K562 (cell line): ENCODE results near the gene GCDH. TPM values are rescaled to one million over a fixed set of nuclear protein-coding genes. Genes with fewer than 3 reads are reported as not detected.

ENCODE experiments used
- ATAC-seq: fragments of 200-7000 bp; cut with Tn5 transposase; 3 replicates; pipeline ENCODE4 v1.9.1; 2020; ENCODE audit warnings: moderate library complexity
- BruUV-seq: library from RNA; stranded (reverse); fragments of 400-500 nt; replicated peaks from 2 replicates; lab custom pipeline; 2021; lab: Mats Ljungman, UMichigan
- CTCF ChIA-PET: fragments of 300-600 bp; formaldehyde crosslinking; extraction: SDS; loops from one replicate; lab custom pipeline; 2021; ENCODE audit warnings: low intra/inter-chr PET ratio; lab: Yijun Ruan, JAX
- POLR2A ChIA-PET: fragments of 300-600, 350-650 bp; sonication (Branson Sonifier 250); formaldehyde crosslinking; extraction: SDS; loops from one replicate; lab custom pipeline; 2021; ENCODE audit warnings: antibody characterized with exemption, inconsistent platforms; lab: Yijun Ruan, JAX
- DNase-seq, 4 experiments: peaks; one replicate each; pipeline versions ENCODE4 v3.0.0 to v3.0.0-alpha.2; 2011 to 2018; ENCODE audit warnings: low spot score in 3 of 4, mixed read lengths in 3 of 4; ENCODE audit errors: extremely low read depth in 1 of 4
- FAIRE-seq: peaks from 2 replicates; lab custom pipeline; 2011; peaks lifted over from hg19 to GRCh38; lab: Jason Lieb, UNC
- H2AFZ ChIP-seq: 2 replicates; pipeline ENCODE4 v1.6.0; 2011; ENCODE audit warnings: low read depth, low read length, control low read depth, inconsistent platforms
- H3K27ac ChIP-seq: fragments of 200-600 bp; 3 replicates; pipeline ENCODE4 v1.8.0; 2011; ENCODE audit warnings: low read depth, mild to moderate bottlenecking, control low read depth, inconsistent platforms, low read length, moderate library complexity, mixed read lengths; ENCODE audit errors: extremely low read depth
- H3K27me3 ChIP-seq, 2 experiments: fragments of 300-600 bp in 1 of 2; 2 replicates in 1 of 2; 3 replicates in 1 of 2; pipeline versions ENCODE4 v1.6.0 to v1.8.0; 2011; ENCODE audit warnings: inconsistent platforms in 2 of 2, low read length in 2 of 2, mild to moderate bottlenecking in 1 of 2, mixed read lengths in 1 of 2, moderate library complexity in 1 of 2; ENCODE audit not compliant: control insufficient read depth in 2 of 2, insufficient read depth in 2 of 2
- H3K36me3 ChIP-seq: fragments of 300-600 bp; 3 replicates; pipeline ENCODE4 v1.8.0; 2011; ENCODE audit warnings: mild to moderate bottlenecking, low read length, inconsistent platforms; ENCODE audit not compliant: control insufficient read depth, insufficient read depth
- H3K4me1 ChIP-seq, 2 experiments: fragments of 200-600 bp in 1 of 2; replicated peaks in 1 of 2; 2 replicates in 1 of 2; 3 replicates in 1 of 2; pipeline versions ENCODE4 v1.5.1 to v1.8.0; 2011; ENCODE audit warnings: inconsistent platforms in 2 of 2, low read length in 2 of 2, mild to moderate bottlenecking in 1 of 2, mixed read lengths in 1 of 2, moderate library complexity in 1 of 2; ENCODE audit not compliant: control insufficient read depth in 2 of 2, insufficient read depth in 2 of 2
- H3K4me2 ChIP-seq: 2 replicates; pipeline ENCODE4 v1.6.1; 2011; ENCODE audit warnings: low read length, control low read depth, inconsistent platforms, mixed read lengths; ENCODE audit not compliant: insufficient read depth
- H3K4me3 ChIP-seq: fragments of 200-600 bp; sonication (generic), shearing (Covaris generic); 2 replicates; pipeline ENCODE4 v1.5.1; 2016; ENCODE audit warnings: control low read depth, inconsistent platforms
- H3K79me2 ChIP-seq: fragments of 200-600 bp; 3 replicates; pipeline ENCODE4 v1.8.0; 2011; ENCODE audit warnings: low read length, inconsistent platforms; ENCODE audit not compliant: control insufficient read depth, insufficient read depth
- H3K9ac ChIP-seq, 2 experiments: 2 replicates each; pipeline versions ENCODE4 v1.6.0 to v1.6.1; 2011; ENCODE audit warnings: low read depth in 2 of 2, low read length in 2 of 2, control low read depth in 1 of 2, inconsistent platforms in 1 of 2, mild to moderate bottlenecking in 1 of 2, mixed read lengths in 1 of 2; ENCODE audit not compliant: insufficient read depth in 1 of 2
- H3K9me1 ChIP-seq: one replicate; pipeline ENCODE4 v1.6.0; 2011; ENCODE audit warnings: inconsistent platforms, mild to moderate bottlenecking, low read length, moderate library complexity; ENCODE audit not compliant: control insufficient read depth, insufficient read depth
- H3K9me3 ChIP-seq: replicated peaks from 2 replicates; pipeline ENCODE4 v1.5.1; 2011; ENCODE audit warnings: low read depth, low read length, inconsistent platforms; ENCODE audit not compliant: control insufficient read depth, insufficient read depth
- H4K20me1 ChIP-seq: replicated peaks from 2 replicates; pipeline ENCODE4 v1.6.1; 2011; ENCODE audit warnings: low read length, inconsistent platforms, mixed read lengths; ENCODE audit not compliant: control insufficient read depth, insufficient read depth
- CHD2 ChIP-seq: IDR thresholded peaks from 2 replicates; pipeline ENCODE4 v1.6.1; 2011; ENCODE audit warnings: low read depth, low read length
- HNRNPK ChIP-seq: fragments of 200-400 bp; formaldehyde crosslinking; IDR thresholded peaks from one replicate; pipeline ENCODE4 v1.6.1; 2018; ENCODE audit warnings: mild to moderate bottlenecking, low read depth, low read length; ENCODE audit not compliant: poor library complexity, severe bottlenecking
- KAT8 ChIP-seq: fragments of 450-650 bp; IDR thresholded peaks from 2 replicates; pipeline ENCODE4 v1.6.1; 2016; ENCODE audit warnings: low read depth, mild to moderate bottlenecking
- NELFE ChIP-seq: IDR thresholded peaks from 2 replicates; pipeline ENCODE4 v1.6.1; 2011; ENCODE audit warnings: mild to moderate bottlenecking; ENCODE audit not compliant: insufficient read depth, insufficient read length
- RBFOX2 ChIP-seq: fragments of 200-400 bp; formaldehyde crosslinking; IDR thresholded peaks from 2 replicates; pipeline ENCODE4 v1.6.1; 2017; ENCODE audit warnings: low read depth, mild to moderate bottlenecking, low read length, moderate library complexity
- SLC30A9 ChIP-seq: fragments of 250-450 bp; sonication (Bioruptor Pico); IDR thresholded peaks from 2 replicates; pipeline ENCODE4 v1.8.0; 2022; ENCODE audit warnings: mild to moderate bottlenecking, moderate library complexity
- SRSF1 ChIP-seq: fragments of 200-400 bp; formaldehyde crosslinking; IDR thresholded peaks from 2 replicates; pipeline ENCODE4 v1.6.1; 2017; ENCODE audit warnings: mild to moderate bottlenecking, low read depth, low read length, moderate library complexity
- TEAD1 ChIP-seq, 2 experiments: fragments of 450-650 bp in 1 of 2; sonication (generic) in 1 of 2; formaldehyde crosslinking; IDR thresholded peaks; 2 replicates each; pipeline versions ENCODE4 v1.4.0 to v1.8.0; 2020 to 2022; ENCODE audit warnings: mild to moderate bottlenecking in 2 of 2, missing genetic modification reagents in 1 of 2
- ZFX ChIP-seq: sonication (generic); formaldehyde crosslinking; IDR thresholded peaks from 2 replicates; pipeline ENCODE4 v1.8.0; 2022; ENCODE audit warnings: mild to moderate bottlenecking, missing genetic modification reagents, moderate library complexity
- ZNF408 ChIP-seq: fragments of 250-450 bp; sonication (Bioruptor Pico); IDR thresholded peaks from 2 replicates; pipeline ENCODE4 v1.4.0; 2020; ENCODE audit warnings: low read depth, mild to moderate bottlenecking, moderate library complexity
- ZNF431 ChIP-seq: sonication (generic); formaldehyde crosslinking; IDR thresholded peaks from 2 replicates; pipeline ENCODE4 v1.8.0; 2022; ENCODE audit warnings: mild to moderate bottlenecking, missing genetic modification reagents
- ZNF583 ChIP-seq: fragments of 250-450 bp; sonication (Bioruptor Pico); IDR thresholded peaks from 2 replicates; pipeline ENCODE4 v1.4.0; 2020
- WGBS: fragments of 100-300 bp; shearing (Covaris generic); methylation state at CpG from one replicate; pipeline ENCODE4 v1.1.6; 2016; ENCODE audit warnings: low coverage, mixed read lengths; ENCODE audit not compliant: insufficient coverage; ENCODE audit errors: missing lambda C conversion rate; 5-methylcytosine and 5-hydroxymethylcytosine counted together
- in situ Hi-C: fragments of 300-500 bp; cut with MboI; formaldehyde crosslinking; loops from 4 replicates; pipeline ENCODE4 v1.15.0; 2018; ENCODE audit warnings: inconsistent platforms, mixed read lengths
- intact Hi-C: fragments of 100-400 bp; cut with micrococcal nuclease; formaldehyde crosslinking; loops from 2 replicates; pipeline ENCODE4 v1.14.2; 2022
- polyA plus RNA-seq, 8 experiments: library from polyadenylated mRNA; depleted of rRNA in 4 of 8; stranded (reverse) in 5 of 8; unstranded in 3 of 8; fragments of >200 nt; fragmentation: Nextera tagmentation in 2 of 8; fragmentation: Illumina TruSeq in 1 of 8; extraction: Ambion mirVana in 2 of 8; extraction: Trizol in 1 of 8; gene quantifications; 2 replicates each; pipeline versions ENCODE4 v1.2.1 to v1.2.3, GENCODE V29; 2011 to 2014; ENCODE audit warnings: inconsistent platforms in 1 of 8, missing spikeins in 1 of 8
- total RNA-seq, 7 experiments: library from RNA; depleted of rRNA in 6 of 7; stranded (reverse); fragments of >200 nt in 6 of 7; fragmentation: Illumina TruSeq in 2 of 7; extraction: Trizol in 2 of 7; gene quantifications; 2 replicates each; pipeline versions ENCODE4 v1.2.1 to v1.2.3, GENCODE V29; 2011 to 2021; ENCODE audit warnings: low replicate concordance in 1 of 7
- TF ChIP-seq, protein P1 (sequence below): fragments of 450-650 bp; conservative IDR thresholded peaks from 2 replicates; pipeline ENCODE4 v1.6.1; 2016; ENCODE audit warnings: missing genetic modification characterization, low read depth, mild to moderate bottlenecking, control low read depth, missing compliant biosample characterization
- TF ChIP-seq, protein P2 (sequence below), 2 experiments: IDR thresholded peaks; 2 replicates each; pipeline ENCODE4 v1.6.1; 2011; ENCODE audit warnings: borderline replicate concordance in 1 of 2, control low read depth in 1 of 2, low read depth in 1 of 2, low read length in 1 of 2, mild to moderate bottlenecking in 1 of 2, mixed read lengths in 1 of 2, moderate library complexity in 1 of 2; ENCODE audit not compliant: insufficient read depth in 1 of 2, insufficient read length in 1 of 2, poor library complexity in 1 of 2, severe bottlenecking in 1 of 2; ENCODE audit errors: extremely low read depth in 1 of 2
- TF ChIP-seq, protein P3 (sequence below), 3 experiments: IDR thresholded peaks in 2 of 3; conservative IDR thresholded peaks in 1 of 3; 2 replicates each; pipeline ENCODE4 v1.5.1; 2011 to 2012; ENCODE audit warnings: low read length in 3 of 3, mild to moderate bottlenecking in 3 of 3, control low read depth in 2 of 3, improper control_type of control experiment in 1 of 3, inconsistent platforms in 1 of 3, low read depth in 1 of 3, mixed read lengths in 1 of 3, moderate library complexity in 1 of 3; ENCODE audit not compliant: insufficient read depth in 2 of 3

Gene GCDH
- total and polyA plus RNA-seq, 9 of the 15 experiments (the other 6 are each of a cell fraction or from before 2014, with no cell fraction given): 2.9 to 50.8 (median 19.1) TPM

DNA sequence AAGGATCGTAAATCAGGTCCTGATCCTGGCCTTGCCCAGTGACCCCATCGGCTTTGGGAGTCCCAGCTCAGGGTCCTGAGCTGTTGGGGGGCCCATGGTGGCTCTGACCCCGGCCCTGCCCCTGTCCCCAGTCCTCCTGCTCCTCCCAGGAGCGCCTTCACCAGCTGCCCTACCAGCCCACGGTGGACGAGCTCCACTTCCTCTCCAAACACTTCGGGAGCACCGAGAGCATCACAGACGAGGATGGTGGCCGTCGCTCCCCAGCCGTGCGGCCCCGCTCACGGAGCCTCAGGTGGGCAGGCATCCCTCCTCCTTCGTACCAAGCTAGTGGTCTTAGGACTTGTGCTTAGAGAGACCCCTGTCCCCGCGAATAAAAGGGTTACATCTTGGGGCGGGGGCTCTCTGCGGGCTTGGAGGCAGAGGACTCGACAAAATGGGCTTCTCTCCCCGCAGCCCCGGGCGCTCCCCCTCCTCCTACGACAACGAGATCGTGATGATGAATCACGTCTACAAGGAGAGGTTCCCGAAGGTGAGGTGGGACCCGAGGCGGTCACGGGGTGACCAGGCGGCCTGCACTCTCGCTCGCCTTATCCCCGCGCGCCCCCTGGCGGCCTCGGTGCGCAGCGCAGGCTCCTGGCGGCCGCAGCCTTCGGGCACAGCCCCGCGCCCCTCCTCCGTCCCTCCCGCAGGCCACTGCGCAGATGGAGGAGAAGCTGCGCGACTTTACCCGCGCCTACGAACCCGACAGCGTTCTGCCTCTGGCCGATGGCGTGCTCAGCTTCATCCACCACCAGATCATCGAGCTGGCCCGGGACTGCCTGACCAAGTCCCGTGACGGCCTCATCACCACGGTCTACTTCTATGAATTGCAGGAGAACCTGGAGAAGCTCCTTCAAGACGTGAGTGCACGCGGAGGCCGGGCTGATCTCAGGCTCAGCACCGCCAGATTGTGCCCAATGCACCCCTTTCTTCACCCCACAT lies 43.5 kb upstream of the GCDH start:
- ATAC-seq (peak; percentile 100), DNase-seq (peak; percentile 88 to 93 (median 90)), FAIRE-seq (peak; percentile 66)
- Histone ChIP-seq H3K4me2 (peak overlapping the region; percentile 54), H3K27me3 (no peaks in the 10 kb centered on the region), H2AFZ (peak overlapping the region; percentile 58), H4K20me1 (no peaks in the 10 kb centered on the region), H3K79me2 (no peaks in the 10 kb centered on the region), H3K9ac (peak overlapping the region in 1 of 2 experiments; percentile 80; a peak in 2 of 4 replicates), H3K36me3 (peaks cover 24% of the 10 kb centered on the region; the same call in 2 of the 3 replicates), H3K27ac (no peak overlapping the region), H3K9me1 (peaks cover 7% of the 10 kb centered on the region), H3K4me3 (no peak overlapping the region), H3K9me3 (no peaks in the 10 kb centered on the region), H3K4me1 (peaks cover 8 to 19% of the 10 kb centered on the region in 2 experiments; a peak in 4 of 5 replicates)
- in situ Hi-C loops: loop anchor here (5.0 kb wide), 1 partner anchor 80 kb away; no protein-coding TSS in a partner anchor
- BruUV-seq: no TSS peak
- POLR2A ChIA-PET: interaction anchor here (0.5 to 1.3 kb wide), 9 partner anchors 33 to 1470 kb away, joined by 3 to 4 read pairs (median 3); no protein-coding TSS in a partner anchor
- CTCF ChIA-PET: interaction anchor here (0.6 to 1.4 kb wide), 9 partner anchors 23 to 244 kb away, joined by 3 to 6 read pairs (median 3); partner anchors contain the start of gene HOOK2
- intact Hi-C loops: loop anchor here (2.0 kb wide), 1 partner anchor 131 kb away; no protein-coding TSS in a partner anchor
- WGBS: 31% methylated on average over 49 of the region's 69 CpGs
- TF ChIP-seq RBFOX2 (peak; percentile 64), NELFE (no peak), ZNF431 (CRISPR knock-in tag) (no peak), ZFX (CRISPR knock-in tag) (peak; percentile 28; the same call in 1 of the 2 replicates), CHD2 (peak; percentile 54; the same call in 1 of the 2 replicates), SRSF1 (no peak), ZNF408 (CRISPR knock-in tag) (no peak), SLC30A9 (CRISPR knock-in tag) (no peak), KAT8 (no peak), TEAD1 (CRISPR knock-in tag; IDR thresholded peaks at IDR 0.05) (0 out of 4 replicates have a peak, but pooled peaks of 1 of the 2 experiments have one; percentile 41), HNRNPK (peak; percentile 22), ZNF583 (no peak)
- TF ChIP-seq, protein P1, sequence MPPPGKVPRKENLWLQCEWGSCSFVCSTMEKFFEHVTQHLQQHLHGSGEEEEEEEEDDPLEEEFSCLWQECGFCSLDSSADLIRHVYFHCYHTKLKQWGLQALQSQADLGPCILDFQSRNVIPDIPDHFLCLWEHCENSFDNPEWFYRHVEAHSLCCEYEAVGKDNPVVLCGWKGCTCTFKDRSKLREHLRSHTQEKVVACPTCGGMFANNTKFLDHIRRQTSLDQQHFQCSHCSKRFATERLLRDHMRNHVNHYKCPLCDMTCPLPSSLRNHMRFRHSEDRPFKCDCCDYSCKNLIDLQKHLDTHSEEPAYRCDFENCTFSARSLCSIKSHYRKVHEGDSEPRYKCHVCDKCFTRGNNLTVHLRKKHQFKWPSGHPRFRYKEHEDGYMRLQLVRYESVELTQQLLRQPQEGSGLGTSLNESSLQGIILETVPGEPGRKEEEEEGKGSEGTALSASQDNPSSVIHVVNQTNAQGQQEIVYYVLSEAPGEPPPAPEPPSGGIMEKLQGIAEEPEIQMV (tag): no peak
- TF ChIP-seq, protein P2, sequence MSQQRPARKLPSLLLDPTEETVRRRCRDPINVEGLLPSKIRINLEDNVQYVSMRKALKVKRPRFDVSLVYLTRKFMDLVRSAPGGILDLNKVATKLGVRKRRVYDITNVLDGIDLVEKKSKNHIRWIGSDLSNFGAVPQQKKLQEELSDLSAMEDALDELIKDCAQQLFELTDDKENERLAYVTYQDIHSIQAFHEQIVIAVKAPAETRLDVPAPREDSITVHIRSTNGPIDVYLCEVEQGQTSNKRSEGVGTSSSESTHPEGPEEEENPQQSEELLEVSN (IDR thresholded peaks at IDR 0.05; ENCODE audit: borderline replicate concordance in 1 of 2, extremely low read depth in 1 of 2, insufficient read depth in 1 of 2, insufficient read length in 1 of 2, low read depth in 1 of 2, low read length in 1 of 2, poor library complexity in 1 of 2, severe bottlenecking in 1 of 2): peak; percentile 19 to 64
- TF ChIP-seq, protein P3, sequence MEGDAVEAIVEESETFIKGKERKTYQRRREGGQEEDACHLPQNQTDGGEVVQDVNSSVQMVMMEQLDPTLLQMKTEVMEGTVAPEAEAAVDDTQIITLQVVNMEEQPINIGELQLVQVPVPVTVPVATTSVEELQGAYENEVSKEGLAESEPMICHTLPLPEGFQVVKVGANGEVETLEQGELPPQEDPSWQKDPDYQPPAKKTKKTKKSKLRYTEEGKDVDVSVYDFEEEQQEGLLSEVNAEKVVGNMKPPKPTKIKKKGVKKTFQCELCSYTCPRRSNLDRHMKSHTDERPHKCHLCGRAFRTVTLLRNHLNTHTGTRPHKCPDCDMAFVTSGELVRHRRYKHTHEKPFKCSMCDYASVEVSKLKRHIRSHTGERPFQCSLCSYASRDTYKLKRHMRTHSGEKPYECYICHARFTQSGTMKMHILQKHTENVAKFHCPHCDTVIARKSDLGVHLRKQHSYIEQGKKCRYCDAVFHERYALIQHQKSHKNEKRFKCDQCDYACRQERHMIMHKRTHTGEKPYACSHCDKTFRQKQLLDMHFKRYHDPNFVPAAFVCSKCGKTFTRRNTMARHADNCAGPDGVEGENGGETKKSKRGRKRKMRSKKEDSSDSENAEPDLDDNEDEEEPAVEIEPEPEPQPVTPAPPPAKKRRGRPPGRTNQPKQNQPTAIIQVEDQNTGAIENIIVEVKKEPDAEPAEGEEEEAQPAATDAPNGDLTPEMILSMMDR (IDR thresholded peaks at IDR 0.05 in 2 of 3, conservative IDR thresholded peaks at IDR 0.05 in 1 of 3; ENCODE audit: insufficient read depth in 2 of 3, low read depth in 1 of 3, low read length in 3 of 3): peak; percentile 97 to 98 (median 97)
